Sigmoid colon (tissue), 4 donors: ENCODE results near the gene GABBR2.

Source experiments
- EP300 ChIP-seq, 4 donors: sonication (generic); formaldehyde crosslinking; IDR thresholded peaks; one replicate each; pipeline ENCODE4 v1.6.1; 2017; ENCODE audit warnings: antibody characterized with exemption in 4 of 4
- POLR2A ChIP-seq, 2 donors: fragments of 450-650 bp; IDR thresholded peaks; one replicate each; pipeline ENCODE4 v1.6.1; 2016; ENCODE audit warnings: antibody characterized with exemption in 2 of 2, mild to moderate bottlenecking in 2 of 2, moderate library complexity in 2 of 2
- TF ChIP-seq, protein P1 (sequence below), 4 experiments: fragments of 450-650 bp in 3 of 4; fragments of 200-600 bp in 1 of 4; IDR thresholded peaks; one replicate each; pipeline ENCODE4 v1.5.1; 2016 to 2019; ENCODE audit warnings: antibody characterized with exemption in 4 of 4, mild to moderate bottlenecking in 3 of 4, moderate library complexity in 2 of 4

DNA sequence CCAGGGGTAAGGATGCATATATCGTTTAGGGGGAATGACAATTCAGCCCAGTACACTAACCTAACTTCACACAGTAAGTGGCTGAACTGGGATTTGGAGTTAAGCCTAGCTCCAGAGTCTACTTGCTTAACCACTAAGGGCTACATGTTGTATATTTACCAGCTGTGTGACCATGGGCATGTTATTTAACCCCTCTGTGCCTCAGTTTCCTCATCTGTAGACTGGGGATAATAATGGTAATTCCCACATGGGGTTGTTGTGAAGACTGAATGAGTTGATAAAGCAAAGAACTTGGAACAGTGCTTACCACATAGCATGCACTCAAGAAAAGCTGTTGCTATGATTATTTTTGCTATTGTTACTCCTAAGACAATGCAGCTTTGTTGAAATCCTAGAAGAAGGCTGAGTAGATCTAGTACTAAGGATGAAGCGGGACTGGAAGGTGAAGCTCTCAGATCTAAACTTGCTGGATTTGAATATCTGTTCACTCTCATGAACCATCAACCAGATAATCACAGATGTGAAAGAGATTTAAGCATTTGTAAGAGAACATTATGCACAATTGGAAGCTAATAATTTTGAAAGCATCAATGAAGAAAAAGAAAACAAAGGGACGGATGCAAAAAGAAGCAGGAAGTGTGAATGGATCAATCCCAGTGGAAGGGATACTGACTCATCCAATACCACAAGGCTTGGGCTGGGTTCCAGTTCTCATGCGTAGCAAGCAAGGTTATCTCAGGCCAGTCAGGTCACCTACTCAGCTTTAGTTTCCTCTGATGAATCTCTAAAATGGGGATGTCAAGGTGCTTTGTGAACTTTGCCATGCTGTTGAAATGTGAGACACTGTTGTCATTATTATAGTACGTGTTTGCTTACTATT, 374.8 kb downstream of the GABBR2 start:
- TF ChIP-seq, protein P1, sequence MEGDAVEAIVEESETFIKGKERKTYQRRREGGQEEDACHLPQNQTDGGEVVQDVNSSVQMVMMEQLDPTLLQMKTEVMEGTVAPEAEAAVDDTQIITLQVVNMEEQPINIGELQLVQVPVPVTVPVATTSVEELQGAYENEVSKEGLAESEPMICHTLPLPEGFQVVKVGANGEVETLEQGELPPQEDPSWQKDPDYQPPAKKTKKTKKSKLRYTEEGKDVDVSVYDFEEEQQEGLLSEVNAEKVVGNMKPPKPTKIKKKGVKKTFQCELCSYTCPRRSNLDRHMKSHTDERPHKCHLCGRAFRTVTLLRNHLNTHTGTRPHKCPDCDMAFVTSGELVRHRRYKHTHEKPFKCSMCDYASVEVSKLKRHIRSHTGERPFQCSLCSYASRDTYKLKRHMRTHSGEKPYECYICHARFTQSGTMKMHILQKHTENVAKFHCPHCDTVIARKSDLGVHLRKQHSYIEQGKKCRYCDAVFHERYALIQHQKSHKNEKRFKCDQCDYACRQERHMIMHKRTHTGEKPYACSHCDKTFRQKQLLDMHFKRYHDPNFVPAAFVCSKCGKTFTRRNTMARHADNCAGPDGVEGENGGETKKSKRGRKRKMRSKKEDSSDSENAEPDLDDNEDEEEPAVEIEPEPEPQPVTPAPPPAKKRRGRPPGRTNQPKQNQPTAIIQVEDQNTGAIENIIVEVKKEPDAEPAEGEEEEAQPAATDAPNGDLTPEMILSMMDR (IDR thresholded peaks at IDR 0.05), result no peak
- no peak for TF ChIP-seq EP300 (IDR thresholded peaks at IDR 0.05)
- TF ChIP-seq POLR2A (IDR thresholded peaks at IDR 0.05), result no peak
